Mammary epithelial cell (primary cell): ENCODE data around the gene TSPAN11.

Experiments used
- CTCF ChIP-seq, 2 donors: IDR thresholded peaks in 1 of 2; conservative IDR thresholded peaks in 1 of 2; 2 replicates each; pipeline ENCODE4 v1.5.1; 2011 to 2012; ENCODE audit warnings: inconsistent platforms in 2 of 2, low read length in 2 of 2, mild to moderate bottlenecking in 2 of 2, control low read depth in 1 of 2, low read depth in 1 of 2; ENCODE audit not compliant: insufficient read depth in 1 of 2; ENCODE audit errors: extremely low read depth in 1 of 2
- EZH2 ChIP-seq: IDR thresholded peaks from 2 replicates; pipeline ENCODE4 v1.6.1; 2012; ENCODE audit warnings: low read length, inconsistent platforms, borderline replicate concordance

- no peak for TF ChIP-seq CTCF (conservative IDR thresholded peaks at IDR 0.05 in 1 of 2, IDR thresholded peaks at IDR 0.05 in 1 of 2; ENCODE audit: extremely low read depth in 1 of 2, insufficient read depth in 1 of 2, low read depth in 1 of 2, low read length in 2 of 2)
- TF ChIP-seq EZH2, result no peak
Measured at GRCh38 chr12:30961030-30961429, 34.5 kb downstream of the TSPAN11 start.
